GM19467 (cell line): ENCODE data around the gene SULT1B1.
A peak's percentile ranks its signal among the peaks of the same experiment; 100 is the strongest.

Experiments used
- ATAC-seq: cut with Tn5 transposase; IDR thresholded peaks from one replicate; pipeline ENCODE4 v1.9.1; 2021; ENCODE audit warnings: mild to moderate bottlenecking, moderate library complexity; ENCODE audit not compliant: unreplicated experiment

The SULT1B1 gene

DNA sequence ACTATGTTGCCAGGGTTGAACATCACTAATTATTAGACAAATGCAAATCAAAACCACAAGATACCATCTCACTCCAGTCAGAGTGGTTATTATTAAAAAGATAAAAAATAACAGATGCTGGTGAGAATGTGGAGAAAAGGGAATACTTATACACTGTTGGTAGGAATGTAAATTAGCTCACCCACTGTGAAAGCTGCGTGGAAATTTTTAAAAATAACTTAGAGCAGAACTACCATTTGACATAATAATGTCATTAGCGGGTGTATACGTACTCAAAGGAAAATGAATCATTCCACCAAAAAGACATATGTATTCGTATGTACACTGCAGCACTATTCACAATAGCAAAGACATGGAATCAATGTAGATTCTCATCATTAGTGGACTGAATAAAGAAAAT lies 58.7 kb downstream of the SULT1B1 start:
- no peak for ATAC-seq

DNA sequence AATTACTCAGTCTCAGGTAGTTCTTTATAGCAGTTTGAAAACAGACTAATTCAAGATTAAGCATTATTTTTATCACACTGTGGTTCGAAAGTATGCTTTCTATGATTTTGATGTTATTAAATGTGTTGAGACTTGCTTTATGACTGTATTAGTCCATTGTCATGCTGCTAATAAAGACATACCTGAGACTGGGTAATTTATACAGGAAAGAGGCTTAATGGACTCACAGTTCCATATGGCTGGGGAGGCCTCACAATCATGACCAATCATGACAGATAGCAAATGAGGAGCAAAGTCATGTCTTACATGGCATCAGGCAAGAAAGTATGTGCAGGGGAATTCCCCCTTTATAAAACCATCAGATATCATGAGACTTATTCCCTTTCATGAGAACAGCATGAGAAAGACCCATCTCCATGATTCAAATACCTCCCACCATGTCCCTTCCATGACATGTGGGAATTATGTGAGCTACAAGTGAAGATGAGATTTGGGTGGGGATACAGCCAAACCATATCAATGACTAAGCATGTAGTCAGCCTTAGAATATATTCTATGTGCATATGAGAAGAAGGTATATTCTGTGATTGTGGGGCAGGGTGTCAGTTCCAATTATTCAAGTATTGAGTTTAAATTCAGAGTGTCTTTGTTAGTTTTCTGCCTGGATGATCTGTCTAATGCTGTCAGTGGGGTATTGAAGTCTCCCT lies 62.7 kb downstream of the SULT1B1 start:
- no peak for ATAC-seq

DNA sequence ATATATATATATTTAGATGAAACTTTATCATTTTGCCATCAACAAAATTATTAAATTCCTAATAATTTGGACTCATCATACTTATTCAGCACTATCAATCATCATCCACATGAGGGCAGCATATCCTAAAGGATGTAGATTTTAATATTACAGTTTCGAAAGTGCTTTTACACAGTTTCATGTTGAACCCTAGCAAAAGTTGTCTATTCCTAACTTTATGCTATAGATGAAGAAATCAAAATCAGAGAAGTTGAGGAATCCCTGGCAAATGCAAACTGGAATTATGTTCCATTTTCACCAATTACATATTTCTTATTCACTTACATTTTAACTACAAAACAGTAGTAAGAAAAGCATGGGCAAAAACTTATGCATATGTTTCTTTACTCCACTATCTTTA lies 70.8 kb downstream of the SULT1B1 start:
- ATAC-seq = peak; percentile 63

DNA sequence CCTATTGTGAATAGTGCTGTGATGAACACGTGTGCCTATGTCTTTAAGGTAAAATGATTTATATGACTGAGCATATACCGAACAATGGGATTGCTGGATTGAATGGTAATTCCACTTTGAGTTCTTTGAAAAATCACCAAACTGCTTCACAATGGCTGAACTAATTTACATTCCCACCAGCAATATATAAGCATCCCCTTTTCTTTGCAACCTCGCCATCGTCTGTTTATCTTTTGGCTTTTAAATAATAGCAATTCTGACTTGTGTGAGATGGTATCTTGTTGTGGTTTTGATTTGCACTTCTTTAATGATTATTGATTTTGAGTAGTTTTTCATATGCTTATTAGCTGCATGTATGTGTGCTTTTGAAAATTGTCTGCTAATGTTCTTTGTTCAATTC lies 75.6 kb downstream of the SULT1B1 start:
- ATAC-seq = no peak
